H1 (cell line): ENCODE results near the gene SPEN. TPM values are rescaled to one million over a fixed set of nuclear protein-coding genes. Genes with fewer than 3 reads are reported as not detected.

Experiments used
- CTCF ChIA-PET: fragments of 300-600 bp; sonication (Branson Sonifier 250); formaldehyde crosslinking; loops from one replicate; lab custom pipeline; 2021; ENCODE audit not compliant: partially characterized antibody; lab: Charles Lee
- POLR2A ChIA-PET: fragments of 300-600 bp; sonication (Branson Sonifier 250); formaldehyde crosslinking; loops from one replicate; lab custom pipeline; 2021; ENCODE audit warnings: inconsistent platforms; ENCODE audit not compliant: partially characterized antibody; lab: Charles Lee
- DNase-seq, 2 experiments: peaks; one replicate each; pipeline versions ENCODE4 v3.0.0 to v3.0.0-alpha.2; 2010 to 2022; ENCODE audit warnings: low spot score in 2 of 2, low read depth in 1 of 2, mixed read lengths in 1 of 2
- FAIRE-seq: peaks from 2 replicates; lab custom pipeline; 2011; peaks lifted over from hg19 to GRCh38; lab: Jason Lieb, UNC
- H2AFZ ChIP-seq: 2 replicates; pipeline ENCODE4 v1.8.1; 2012; ENCODE audit warnings: low read length, inconsistent platforms
- H2AK5ac ChIP-seq: 2 replicates; pipeline ENCODE4 v1.6.1; 2013; ENCODE audit warnings: low read depth, low read length
- H2BK120ac ChIP-seq: replicated peaks from 2 replicates; pipeline ENCODE3; 2013; ENCODE audit warnings: low read depth, low read length, inconsistent platforms
- H2BK12ac ChIP-seq: 2 replicates; pipeline ENCODE4 v1.6.1; 2013; ENCODE audit warnings: low read depth, low read length
- H2BK15ac ChIP-seq: 2 replicates; pipeline ENCODE4 v1.6.1; 2013; ENCODE audit warnings: low read length
- H2BK20ac ChIP-seq: 2 replicates; pipeline ENCODE4 v1.6.1; 2013; ENCODE audit warnings: low read length
- H2BK5ac ChIP-seq: 2 replicates; pipeline ENCODE4 v1.6.1; 2013; ENCODE audit warnings: low read depth, low read length
- H3K14ac ChIP-seq: 2 replicates; pipeline ENCODE4 v1.6.1; 2013; ENCODE audit warnings: inconsistent platforms; ENCODE audit not compliant: insufficient read length
- H3K18ac ChIP-seq: 2 replicates; pipeline ENCODE4 v1.6.1; 2013; ENCODE audit warnings: low read length; ENCODE audit errors: extremely low read depth
- H3K23ac ChIP-seq: 2 replicates; pipeline ENCODE4 v1.6.1; 2013; ENCODE audit warnings: inconsistent platforms; ENCODE audit not compliant: insufficient read length
- H3K23me2 ChIP-seq: 2 replicates; pipeline ENCODE4 v1.6.1; 2013; ENCODE audit warnings: low read depth, low read length
- H3K27ac ChIP-seq: 2 replicates; pipeline ENCODE4 v1.6.1; 2011; ENCODE audit warnings: low read depth, low read length, inconsistent platforms
- H3K27me3 ChIP-seq, 4 experiments: replicated peaks in 1 of 4; 1 replicate in 1 of 4; 2 replicates in 3 of 4; pipeline versions ENCODE4 v1.6.1 to v1.8.1; 2011 to 2013; ENCODE audit warnings: low read length in 3 of 4, mild to moderate bottlenecking in 3 of 4, inconsistent platforms in 2 of 4, mixed read lengths in 2 of 4, moderate library complexity in 1 of 4; ENCODE audit not compliant: control insufficient read depth in 3 of 4, insufficient read depth in 3 of 4; ENCODE audit errors: extremely low read depth in 1 of 4
- H3K36me3 ChIP-seq, 4 experiments: 2 replicates each; pipeline versions ENCODE4 v1.6.1 to v1.8.1; 2011 to 2013; ENCODE audit warnings: mild to moderate bottlenecking in 4 of 4, low read length in 3 of 4, moderate library complexity in 2 of 4, control low read depth in 1 of 4, inconsistent platforms in 1 of 4; ENCODE audit not compliant: insufficient read depth in 4 of 4, control insufficient read depth in 2 of 4
- H3K4ac ChIP-seq: replicated peaks from 2 replicates; pipeline ENCODE3; 2013; ENCODE audit warnings: low read length, low read depth, mixed read lengths, inconsistent platforms; ENCODE audit not compliant: insufficient read length
- H3K4me1 ChIP-seq, 4 experiments: replicated peaks in 1 of 4; 1 replicate in 1 of 4; 2 replicates in 3 of 4; pipeline versions ENCODE4 v1.6.1 to v1.8.1; 2011 to 2013; ENCODE audit warnings: low read length in 3 of 4, inconsistent platforms in 2 of 4, mixed read lengths in 1 of 4; ENCODE audit not compliant: insufficient read depth in 4 of 4, control insufficient read depth in 3 of 4
- H3K4me2 ChIP-seq, 2 experiments: 2 replicates each; pipeline versions ENCODE4 v1.6.1 to v1.8.1; 2011 to 2013; ENCODE audit warnings: low read depth in 2 of 2, low read length in 2 of 2, control low read depth in 1 of 2, inconsistent platforms in 1 of 2, mild to moderate bottlenecking in 1 of 2; ENCODE audit not compliant: insufficient read depth in 1 of 2
- H3K4me3 ChIP-seq, 4 experiments: fragments of 200-600, 300-600 bp in 1 of 4; sonication (generic), shearing (Covaris generic), sonication (Bioruptor Twin) in 1 of 4; 2 replicates each; pipeline versions ENCODE4 v1.5.1 to v1.8.1; 2011 to 2016; ENCODE audit warnings: low read length in 4 of 4, low read depth in 3 of 4, control low read depth in 2 of 4, inconsistent platforms in 2 of 4, mild to moderate bottlenecking in 2 of 4, mixed read lengths in 1 of 4, moderate library complexity in 1 of 4; ENCODE audit not compliant: insufficient read depth in 2 of 4; ENCODE audit errors: extremely low read depth in 1 of 4
- H3K56ac ChIP-seq: replicated peaks from 2 replicates; pipeline ENCODE3; 2013; ENCODE audit warnings: low read depth, mild to moderate bottlenecking, mixed read lengths, low read length, inconsistent platforms; ENCODE audit not compliant: insufficient read length
- H3K79me1 ChIP-seq: 2 replicates; pipeline ENCODE4 v1.6.1; 2013; ENCODE audit warnings: low read depth, low read length, control low read depth
- H3K79me2 ChIP-seq, 2 experiments: 2 replicates each; pipeline versions ENCODE4 v1.6.1 to v1.8.1; 2012 to 2013; ENCODE audit warnings: low read length in 2 of 2, mild to moderate bottlenecking in 2 of 2, inconsistent platforms in 1 of 2; ENCODE audit not compliant: insufficient read depth in 2 of 2, control insufficient read depth in 1 of 2
- H3K9ac ChIP-seq, 4 experiments: replicated peaks in 1 of 4; 1 replicate in 1 of 4; 2 replicates in 3 of 4; pipeline versions ENCODE4 v1.6.1 to v1.8.1; 2011 to 2013; ENCODE audit warnings: low read depth in 3 of 4, low read length in 3 of 4, control low read depth in 2 of 4, mild to moderate bottlenecking in 2 of 4, moderate library complexity in 2 of 4, inconsistent platforms in 1 of 4; ENCODE audit errors: extremely low read depth in 1 of 4
- H3K9me3 ChIP-seq, 2 experiments: 2 replicates each; pipeline versions ENCODE4 v1.6.1 to v1.8.1; 2012 to 2013; ENCODE audit warnings: mild to moderate bottlenecking in 2 of 2, moderate library complexity in 2 of 2, control low read depth in 1 of 2, inconsistent platforms in 1 of 2, low read depth in 1 of 2, low read length in 1 of 2, mixed read lengths in 1 of 2; ENCODE audit not compliant: insufficient read depth in 2 of 2
- H4K20me1 ChIP-seq, 2 experiments: replicated peaks in 1 of 2; 2 replicates each; pipeline versions ENCODE3 to v1.8.1; 2011 to 2013; ENCODE audit warnings: inconsistent platforms in 2 of 2, low read length in 2 of 2, mild to moderate bottlenecking in 1 of 2; ENCODE audit not compliant: insufficient read depth in 2 of 2, control insufficient read depth in 1 of 2
- H4K5ac ChIP-seq: 2 replicates; pipeline ENCODE4 v1.6.1; 2013; ENCODE audit warnings: low read length, low read depth, mixed read lengths, inconsistent platforms; ENCODE audit not compliant: insufficient read length
- H4K8ac ChIP-seq: 2 replicates; pipeline ENCODE4 v1.8.0; 2013; ENCODE audit warnings: mild to moderate bottlenecking, moderate library complexity, low read length, inconsistent platforms; ENCODE audit not compliant: insufficient read depth; ENCODE audit errors: extremely low read depth
- H4K91ac ChIP-seq: replicated peaks from 2 replicates; pipeline ENCODE3; 2013; ENCODE audit warnings: low read length, mixed read lengths, inconsistent platforms; ENCODE audit not compliant: insufficient read length
- ATF3 ChIP-seq: IDR thresholded peaks from 2 replicates; pipeline ENCODE4 v1.6.1; 2011; ENCODE audit warnings: low read depth, mild to moderate bottlenecking, low read length; ENCODE audit not compliant: insufficient read depth
- BACH1 ChIP-seq: IDR thresholded peaks from 2 replicates; pipeline ENCODE4 v1.6.1; 2012; ENCODE audit warnings: low read length, improper control_type of control experiment
- CBX8 ChIP-seq: fragments of 300-800, 300-1000 bp; sonication (generic); IDR thresholded peaks from 2 replicates; pipeline ENCODE4 v1.7.1; 2016; ENCODE audit warnings: low read depth, low read length, borderline replicate concordance
- EP300 ChIP-seq, 2 experiments: IDR thresholded peaks; 1 replicate in 1 of 2; 2 replicates in 1 of 2; pipeline ENCODE4 v1.6.1; 2011 to 2012; ENCODE audit warnings: low read depth in 2 of 2, low read length in 2 of 2, mild to moderate bottlenecking in 2 of 2, borderline replicate concordance in 1 of 2, inconsistent platforms in 1 of 2, moderate library complexity in 1 of 2
- EZH2 ChIP-seq: fragments of 200-600 bp; sonication (generic); IDR thresholded peaks from 2 replicates; pipeline ENCODE4 v1.7.1; 2012; ENCODE audit warnings: low read depth, mild to moderate bottlenecking, moderate library complexity, low read length, inconsistent platforms; ENCODE audit not compliant: severe bottlenecking
- FOSL1 ChIP-seq: IDR thresholded peaks from 2 replicates; pipeline ENCODE4 v1.6.1; 2011; ENCODE audit warnings: mild to moderate bottlenecking, low read depth, low read length, moderate library complexity; ENCODE audit not compliant: insufficient read depth
- JUND ChIP-seq: IDR thresholded peaks from 2 replicates; pipeline ENCODE4 v1.6.1; 2011; ENCODE audit warnings: mild to moderate bottlenecking, improper control_type of control experiment, low read length
- MAX ChIP-seq: IDR thresholded peaks from 2 replicates; pipeline ENCODE4 v1.6.1; 2012; ENCODE audit warnings: inconsistent platforms
- POLR2AphosphoS5 ChIP-seq: IDR thresholded peaks from 2 replicates; pipeline ENCODE4 v1.6.1; 2011; ENCODE audit warnings: low read depth, low read length
- TEAD4 ChIP-seq: IDR thresholded peaks from 2 replicates; pipeline ENCODE4 v1.6.1; 2012; ENCODE audit warnings: low read depth, low read length, inconsistent platforms, mixed read lengths
- WGBS, 2 experiments: shearing (Covaris generic) in 1 of 2; methylation state at CpG; one replicate each; pipeline versions ENCODE4 v1.1.6 to v1.1.7; 2013 to 2015; ENCODE audit warnings: low lambda C conversion rate in 2 of 2, mixed read lengths in 2 of 2, inconsistent platforms in 1 of 2, low coverage in 1 of 2, missing lambda C conversion rate in 1 of 2; ENCODE audit not compliant: insufficient replicate concordance in 2 of 2, insufficient coverage in 1 of 2, insufficient read length in 1 of 2; ENCODE audit errors: extremely low coverage in 1 of 2, missing lambda C conversion rate in 1 of 2; 5-methylcytosine and 5-hydroxymethylcytosine counted together
- polyA plus RNA-seq, 7 experiments: library from polyadenylated mRNA; depleted of rRNA in 3 of 7; stranded (reverse) in 5 of 7; unstranded in 2 of 7; fragments of >200 nt in 5 of 7; fragments of 200-250 nt in 2 of 7; gene quantifications; 1 replicate in 5 of 7; 2 replicates in 1 of 7; 4 replicates in 1 of 7; pipeline versions ENCODE4 v1.2.1 to v1.2.3, GENCODE V29; 2011 to 2013; ENCODE audit warnings: missing spikeins in 2 of 7, mixed read lengths in 2 of 7
- total RNA-seq: library from RNA; stranded (reverse); fragmentation: NEBNext Ultra II Directional; extraction: Animal tissue kit (Norgen Biotek cat#: 25700); gene quantifications from 2 replicates; pipeline ENCODE4 v1.2.1, GENCODE V29; 2021
- TF ChIP-seq, protein P1 (sequence below): IDR thresholded peaks from 2 replicates; pipeline ENCODE4 v1.6.1; 2012; ENCODE audit warnings: inconsistent platforms

Gene SPEN
- total and polyA plus RNA-seq, 2 of the 8 experiments (the other 6 are each of a cell fraction or from before 2014, with no cell fraction given) = 12.5 to 52.1 TPM

DNA sequence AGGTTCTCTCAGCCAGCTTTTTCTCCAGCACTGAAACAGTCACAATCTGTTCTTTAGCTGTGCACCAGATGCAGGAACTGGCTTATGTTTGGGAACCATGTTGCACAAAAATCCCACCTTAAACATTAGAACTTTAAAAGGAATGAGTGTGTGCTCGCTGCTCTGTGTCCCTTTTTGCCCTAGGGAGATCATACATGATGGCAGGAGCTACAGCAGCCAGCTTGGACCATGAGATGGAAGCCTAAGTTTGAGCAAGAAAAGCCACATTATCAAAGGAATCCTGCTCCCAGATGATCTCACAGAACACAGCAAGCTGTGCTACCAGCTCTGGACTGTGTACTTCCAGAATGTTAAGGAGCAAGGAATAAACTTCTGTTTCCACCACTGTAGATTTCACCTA is 124.9 kb downstream of the SPEN start:
- 100% methylated on average over 1 of the region's 1 CpG; no CpG with 5 or more reads in 1 of the 2 experiments for WGBS, 2 experiments
- H2BK120ac ChIP-seq = no peak overlapping the region
- no peak for FAIRE-seq
- no peak for DNase-seq
- no peaks in the 10 kb centered on the region for H3K23me2 ChIP-seq
- H4K5ac ChIP-seq = no peak overlapping the region
- no peak overlapping the region for H4K91ac ChIP-seq
- no peak overlapping the region for H3K27ac ChIP-seq
- no peak overlapping the region for H3K23ac ChIP-seq
- H3K9me3 ChIP-seq = peaks cover 12 to 13% of the 10 kb centered on the region in 2 experiments
- no peak overlapping the region for H2AK5ac ChIP-seq
- H3K56ac ChIP-seq = no peak overlapping the region
- TF ChIP-seq JUND (no peak), EP300 (IDR thresholded peaks at IDR 0.05; ENCODE audit: borderline replicate concordance in 1 of 2, low read depth in 2 of 2, low read length in 2 of 2) (no peak), POLR2AphosphoS5 (no peak), ATF3 (no peak), TEAD4 (no peak), EZH2 (no peak), BACH1 (no peak), MAX (no peak), CBX8 (no peak), FOSL1 (no peak)
- TF ChIP-seq, protein P1, sequence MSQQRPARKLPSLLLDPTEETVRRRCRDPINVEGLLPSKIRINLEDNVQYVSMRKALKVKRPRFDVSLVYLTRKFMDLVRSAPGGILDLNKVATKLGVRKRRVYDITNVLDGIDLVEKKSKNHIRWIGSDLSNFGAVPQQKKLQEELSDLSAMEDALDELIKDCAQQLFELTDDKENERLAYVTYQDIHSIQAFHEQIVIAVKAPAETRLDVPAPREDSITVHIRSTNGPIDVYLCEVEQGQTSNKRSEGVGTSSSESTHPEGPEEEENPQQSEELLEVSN = no peak
- H2AFZ ChIP-seq = no peak overlapping the region
- H4K8ac ChIP-seq = no peak overlapping the region
- H3K18ac ChIP-seq = no peak overlapping the region
- peaks cover 0 to 3% of the 10 kb centered on the region in 2 experiments for H4K20me1 ChIP-seq
- H3K14ac ChIP-seq = no peak overlapping the region
- H3K4me3 ChIP-seq = no peak overlapping the region
- H2BK15ac ChIP-seq = no peak overlapping the region
- no peak overlapping the region for H2BK5ac ChIP-seq
- no peak overlapping the region for H3K4ac ChIP-seq
- no peak overlapping the region for H2BK20ac ChIP-seq
- H3K9ac ChIP-seq = no peak overlapping the region
- ChIA-PET POLR2A (interaction anchor here (0.6 to 1.6 kb wide), 2 partner anchors 8 to 10 kb away, joined by 3 to 4 read pairs; no protein-coding TSS in a partner anchor), CTCF (interaction anchor here (1.0 to 5.7 kb wide), 4 partner anchors 14 to 180 kb away, joined by 3 to 53 read pairs (median 8); no protein-coding TSS in a partner anchor)
- H3K36me3 ChIP-seq = peaks cover 0 to 16% (median 8%) of the 10 kb centered on the region in 4 experiments; a peak in 6 of 8 replicates
- peaks cover 0 to 4% (median 0%) of the 10 kb centered on the region in 4 experiments; a peak in 1 of 7 replicates for H3K4me1 ChIP-seq
- H3K79me2 ChIP-seq = peaks cover 0 to 12% of the 10 kb centered on the region in 2 experiments; a peak in 2 of 4 replicates
- no peak overlapping the region for H3K4me2 ChIP-seq
- no peak overlapping the region for H2BK12ac ChIP-seq
- H3K27me3 ChIP-seq = no peaks in the 10 kb centered on the region
- H3K79me1 ChIP-seq = peaks cover 8% of the 10 kb centered on the region; the same call in 1 of the 2 replicates
